Endothelial cell of umbilical vein (primary cell): ENCODE results near the gene VPS35. TPM values are rescaled to one million over a fixed set of nuclear protein-coding genes. Genes with fewer than 3 reads are reported as not detected.

Experiments used
- BruUV-seq: library from RNA; stranded (reverse); fragments of 400-500 nt; replicated peaks from 2 replicates; lab custom pipeline; 2021; lab: Mats Ljungman, UMichigan
- CTCF ChIA-PET: fragments of 300-600, 350-600 bp; sonication (Branson Sonifier 250); formaldehyde crosslinking; loops from one replicate; lab custom pipeline; 2021; ENCODE audit warnings: antibody characterized with exemption, inconsistent platforms; lab: Charles Lee
- POLR2A ChIA-PET: fragments of 300-600, 350-600 bp; sonication (Branson Sonifier 250); formaldehyde crosslinking; loops from one replicate; lab custom pipeline; 2021; ENCODE audit warnings: antibody characterized with exemption, inconsistent platforms; lab: Charles Lee
- DNase-seq: peaks from one replicate; pipeline ENCODE4 v3.0.0-alpha.2; 2011; ENCODE audit warnings: low read depth, low spot score
- FAIRE-seq: peaks from 2 replicates; lab custom pipeline; 2011; peaks lifted over from hg19 to GRCh38; lab: Jason Lieb, UNC
- H2AFZ ChIP-seq: 2 replicates; pipeline ENCODE4 v1.6.0; 2012; ENCODE audit warnings: low read depth, low read length, control low read depth, inconsistent platforms
- H3K27ac ChIP-seq: 2 replicates; pipeline ENCODE4 v1.5.1; 2011; ENCODE audit warnings: low read depth, mild to moderate bottlenecking, control low read depth, low read length, moderate library complexity; ENCODE audit not compliant: insufficient read depth
- H3K27me3 ChIP-seq, 2 experiments: 2 replicates each; pipeline versions ENCODE4 v1.6.0 to v1.6.1; 2011; ENCODE audit warnings: low read length in 2 of 2, mixed read lengths in 1 of 2; ENCODE audit not compliant: control insufficient read depth in 2 of 2, insufficient read depth in 2 of 2
- H3K36me3 ChIP-seq, 2 experiments: 2 replicates in 1 of 2; 3 replicates in 1 of 2; pipeline ENCODE4 v1.5.1; 2011; ENCODE audit warnings: low read length in 2 of 2, mild to moderate bottlenecking in 1 of 2, moderate library complexity in 1 of 2; ENCODE audit not compliant: control insufficient read depth in 2 of 2, insufficient read depth in 2 of 2; ENCODE audit errors: extremely low read depth in 1 of 2
- H3K4me1 ChIP-seq: 3 replicates; pipeline ENCODE4 v1.5.1; 2011; ENCODE audit warnings: mild to moderate bottlenecking, low read length; ENCODE audit not compliant: control insufficient read depth, insufficient read depth; ENCODE audit errors: extremely low read depth
- H3K4me2 ChIP-seq: 2 replicates; pipeline ENCODE4 v1.6.1; 2011; ENCODE audit warnings: low read length, control low read depth, mixed read lengths; ENCODE audit not compliant: insufficient read depth
- H3K4me3 ChIP-seq, 3 experiments: fragments of 200-600 bp in 1 of 3; sonication (generic), shearing (Covaris generic) in 1 of 3; replicated peaks in 1 of 3; 2 replicates each; pipeline ENCODE4 v1.5.1; 2011 to 2016; ENCODE audit warnings: control low read depth in 3 of 3, low read length in 3 of 3, mild to moderate bottlenecking in 2 of 3, inconsistent platforms in 1 of 3, low read depth in 1 of 3, moderate library complexity in 1 of 3; ENCODE audit not compliant: insufficient read depth in 1 of 3
- H3K79me2 ChIP-seq: 2 replicates; pipeline ENCODE4 v1.6.0; 2012; ENCODE audit warnings: low read length, inconsistent platforms; ENCODE audit not compliant: control insufficient read depth, insufficient read depth
- H3K9ac ChIP-seq: replicated peaks from 2 replicates; pipeline ENCODE3; 2011; ENCODE audit warnings: low read length, control low read depth; ENCODE audit not compliant: insufficient read depth; ENCODE audit errors: extremely low read depth
- H3K9me1 ChIP-seq: replicated peaks from 3 replicates; pipeline ENCODE4 v1.6.0; 2011; ENCODE audit warnings: mild to moderate bottlenecking, low read length; ENCODE audit not compliant: control insufficient read depth, insufficient read depth; ENCODE audit errors: extremely low read depth
- H3K9me3 ChIP-seq: replicated peaks from 2 replicates; pipeline ENCODE4 v1.5.1; 2012; ENCODE audit warnings: low read length, inconsistent platforms; ENCODE audit not compliant: control insufficient read depth, insufficient read depth
- H4K20me1 ChIP-seq: replicated peaks from 2 replicates; pipeline ENCODE3; 2011; ENCODE audit warnings: mild to moderate bottlenecking, low read length; ENCODE audit not compliant: control insufficient read depth, insufficient read depth; ENCODE audit errors: extremely low read depth
- EZH2 ChIP-seq: IDR thresholded peaks from 2 replicates; pipeline ENCODE4 v1.6.1; 2012; ENCODE audit warnings: borderline replicate concordance, low read depth, mild to moderate bottlenecking, moderate library complexity, low read length, inconsistent platforms; ENCODE audit not compliant: severe bottlenecking
- FOS ChIP-seq: IDR thresholded peaks from 2 replicates; pipeline ENCODE4 v1.6.1; 2011; ENCODE audit warnings: mild to moderate bottlenecking, low read length, moderate library complexity, borderline replicate concordance; ENCODE audit not compliant: insufficient read depth
- GATA2 ChIP-seq: IDR thresholded peaks from 2 replicates; pipeline ENCODE4 v1.7.0; 2011; ENCODE audit warnings: low read depth, mild to moderate bottlenecking, moderate library complexity, mixed read lengths, low read length; ENCODE audit not compliant: insufficient read length, insufficient read depth
- JUN ChIP-seq: IDR thresholded peaks from 2 replicates; pipeline ENCODE4 v1.6.1; 2011; ENCODE audit warnings: borderline replicate concordance, low read depth; ENCODE audit not compliant: insufficient read length, insufficient read depth
- MYC ChIP-seq: IDR thresholded peaks from one replicate; pipeline ENCODE4 v1.6.1; 2011; ENCODE audit warnings: mild to moderate bottlenecking, low read depth, low read length
- POLR2A ChIP-seq: IDR thresholded peaks from 2 replicates; pipeline ENCODE4 v1.6.1; 2012; ENCODE audit warnings: low read depth, mild to moderate bottlenecking, control low read depth, low read length
- POLR2AphosphoS5 ChIP-seq: IDR thresholded peaks from 2 replicates; pipeline ENCODE4 v1.6.1; 2012; ENCODE audit warnings: low read depth, mild to moderate bottlenecking, control low read depth, low read length, moderate library complexity; ENCODE audit not compliant: insufficient read depth
- dilution Hi-C: fragments of 300-500 bp; cut with MboI; formaldehyde crosslinking; loops from one replicate; pipeline ENCODE4 v1.15.0; 2019; ENCODE audit warnings: low sequenced_read_pairs; ENCODE audit not compliant: extremely low pct_ligation_motif_present
- intact Hi-C: fragments of 100-400 bp; cut with micrococcal nuclease; formaldehyde crosslinking; loops from one replicate; pipeline ENCODE4 v1.10.0; 2022
- polyA plus RNA-seq, 4 experiments: library from polyadenylated mRNA; depleted of rRNA in 3 of 4; stranded (reverse) in 3 of 4; unstranded in 1 of 4; fragments of >200 nt; gene quantifications; 2 replicates each; pipeline versions ENCODE4 v1.2.1 to v1.2.3, GENCODE V29; 2011 to 2012; ENCODE audit warnings: missing spikeins in 1 of 4
- total RNA-seq: library from RNA; stranded (reverse); gene quantifications from 2 replicates; pipeline ENCODE4 v1.2.3, GENCODE V29; 2021
- TF ChIP-seq, protein P1 (sequence below): IDR thresholded peaks from 2 replicates; pipeline ENCODE4 v1.6.1; 2011; ENCODE audit not compliant: insufficient read depth, insufficient read length
- TF ChIP-seq, protein P2 (sequence below), 2 donors: IDR thresholded peaks; 1 replicate in 1 of 2; 2 replicates in 1 of 2; pipeline ENCODE4 v1.5.1; 2011; ENCODE audit warnings: low read length in 2 of 2, mild to moderate bottlenecking in 2 of 2, moderate library complexity in 2 of 2, control low read depth in 1 of 2, inconsistent platforms in 1 of 2, low read depth in 1 of 2; ENCODE audit not compliant: insufficient read depth in 1 of 2; ENCODE audit errors: extremely low read depth in 1 of 2

Gene VPS35
- total and polyA plus RNA-seq, 2 donors (not counting 3 experiments of a cell fraction or from before 2014, with no cell fraction given) = 19.7 to 102 TPM

DNA sequence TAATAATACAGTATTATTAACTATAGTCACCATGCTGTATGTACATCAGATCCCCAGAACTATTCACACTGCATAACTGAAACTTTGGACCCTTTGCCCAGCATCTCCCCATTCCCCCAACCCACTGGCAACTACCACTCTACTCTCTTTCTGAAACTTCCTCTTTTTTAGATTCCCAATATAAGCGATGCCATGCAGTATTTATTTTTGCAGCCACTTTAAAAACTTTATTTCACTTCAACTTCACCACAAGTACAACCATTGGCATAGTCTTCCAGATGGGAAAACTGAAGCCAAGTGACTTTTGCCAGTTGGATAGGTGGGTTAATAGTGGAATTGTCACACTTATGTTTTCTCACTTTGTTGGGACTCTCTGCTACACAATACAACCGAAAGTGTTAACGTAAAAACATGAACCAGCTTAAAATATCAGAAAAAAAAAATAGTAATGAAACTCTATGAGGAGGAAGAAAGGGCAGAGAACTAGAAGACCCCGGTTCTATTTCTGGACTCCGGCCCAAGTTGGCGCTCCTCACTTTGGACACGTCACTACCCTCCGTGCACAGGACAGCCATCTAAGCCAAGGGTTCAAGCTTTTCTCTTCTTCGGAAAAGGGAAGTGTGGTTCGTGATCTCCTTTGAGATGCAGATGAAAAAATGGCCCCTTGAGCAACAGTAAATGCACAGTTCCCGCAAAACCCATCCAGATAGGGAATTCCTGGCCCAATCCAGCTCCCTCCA lies 68.5 kb downstream of the VPS35 start:
- no peaks in the 10 kb centered on the region for H4K20me1 ChIP-seq
- peak overlapping the region; percentile 76 for H3K9ac ChIP-seq
- peak overlapping the region; percentile 62 for H3K27ac ChIP-seq
- FAIRE-seq (peak; percentile 69), DNase-seq (peak; percentile 6)
- peak overlapping the region; percentile 76 to 80 (median 77) for H3K4me3 ChIP-seq
- H3K9me3 ChIP-seq = no peaks in the 10 kb centered on the region
- H3K4me1 ChIP-seq = peaks cover 5% of the 10 kb centered on the region
- H3K4me2 ChIP-seq = peak overlapping the region; percentile 89
- no peaks in the 10 kb centered on the region for H3K9me1 ChIP-seq
- intact Hi-C loops (loop anchor here (2.0 to 10.0 kb wide), 2 partner anchors 68 to 1544 kb away; partner anchors contain the start of genes ORC6 and VPS35), dilution Hi-C loops (no loop called here)
- H2AFZ ChIP-seq = peak overlapping the region; percentile 95
- H3K79me2 ChIP-seq = peaks cover 27% of the 10 kb centered on the region
- TF ChIP-seq MYC = no peak
- TF ChIP-seq POLR2AphosphoS5 = no peak
- BruUV-seq = TSS peak; percentile 52
- H3K27me3 ChIP-seq = no peaks in the 10 kb centered on the region
- ChIA-PET CTCF (interaction anchor here (1.5 kb wide), 1 partner anchor 9 kb away, joined by 6 read pairs; no protein-coding TSS in a partner anchor), POLR2A (interaction anchor here (0.6 kb wide), 1 partner anchor 359 kb away, joined by 5 read pairs; no protein-coding TSS in a partner anchor)
- no peaks in the 10 kb centered on the region for H3K36me3 ChIP-seq

DNA sequence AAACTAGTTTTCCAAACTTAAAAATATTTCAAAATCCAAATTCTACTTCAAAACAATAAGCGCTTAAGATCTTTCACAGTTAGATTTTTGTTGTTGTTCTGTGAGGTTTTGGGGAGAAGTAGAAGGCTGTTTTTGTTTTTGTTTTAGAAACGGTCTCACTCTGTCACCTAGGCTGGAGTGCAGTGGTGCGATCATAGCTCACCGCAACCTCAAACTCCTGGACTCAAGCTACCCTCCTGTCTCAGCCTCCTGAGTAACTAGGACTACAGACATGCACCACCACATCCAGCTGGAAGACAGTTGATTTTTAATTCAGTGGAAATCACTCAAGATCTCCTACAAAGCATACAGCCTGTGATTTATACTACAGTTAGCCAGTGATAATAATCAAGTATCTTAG lies 70.5 kb downstream of the VPS35 start:
- POLR2A ChIA-PET = no interaction called here
- Histone ChIP-seq H3K9me3 (no peaks in the 10 kb centered on the region), H3K79me2 (peaks cover 30% of the 10 kb centered on the region), H3K27me3 (no peaks in the 10 kb centered on the region), H2AFZ (no peak overlapping the region), H3K27ac (no peak overlapping the region), H3K9me1 (no peaks in the 10 kb centered on the region), H3K4me3 (no peak overlapping the region), H3K4me1 (peaks cover 5% of the 10 kb centered on the region), H3K36me3 (no peaks in the 10 kb centered on the region), H4K20me1 (no peaks in the 10 kb centered on the region), H3K9ac (no peak overlapping the region), H3K4me2 (no peak overlapping the region)
- intact Hi-C loops = no loop called here
- FAIRE-seq (no peak), DNase-seq (no peak)
- TF ChIP-seq JUN = no peak
- TF ChIP-seq GATA2 = no peak
- TF ChIP-seq POLR2AphosphoS5 = no peak
- no peak for TF ChIP-seq POLR2A
- no peak for TF ChIP-seq EZH2
- no peak for TF ChIP-seq FOS
- TF ChIP-seq, protein P1, sequence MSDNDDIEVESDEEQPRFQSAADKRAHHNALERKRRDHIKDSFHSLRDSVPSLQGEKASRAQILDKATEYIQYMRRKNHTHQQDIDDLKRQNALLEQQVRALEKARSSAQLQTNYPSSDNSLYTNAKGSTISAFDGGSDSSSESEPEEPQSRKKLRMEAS = no peak
- no peak for TF ChIP-seq MYC
- TF ChIP-seq, protein P2, sequence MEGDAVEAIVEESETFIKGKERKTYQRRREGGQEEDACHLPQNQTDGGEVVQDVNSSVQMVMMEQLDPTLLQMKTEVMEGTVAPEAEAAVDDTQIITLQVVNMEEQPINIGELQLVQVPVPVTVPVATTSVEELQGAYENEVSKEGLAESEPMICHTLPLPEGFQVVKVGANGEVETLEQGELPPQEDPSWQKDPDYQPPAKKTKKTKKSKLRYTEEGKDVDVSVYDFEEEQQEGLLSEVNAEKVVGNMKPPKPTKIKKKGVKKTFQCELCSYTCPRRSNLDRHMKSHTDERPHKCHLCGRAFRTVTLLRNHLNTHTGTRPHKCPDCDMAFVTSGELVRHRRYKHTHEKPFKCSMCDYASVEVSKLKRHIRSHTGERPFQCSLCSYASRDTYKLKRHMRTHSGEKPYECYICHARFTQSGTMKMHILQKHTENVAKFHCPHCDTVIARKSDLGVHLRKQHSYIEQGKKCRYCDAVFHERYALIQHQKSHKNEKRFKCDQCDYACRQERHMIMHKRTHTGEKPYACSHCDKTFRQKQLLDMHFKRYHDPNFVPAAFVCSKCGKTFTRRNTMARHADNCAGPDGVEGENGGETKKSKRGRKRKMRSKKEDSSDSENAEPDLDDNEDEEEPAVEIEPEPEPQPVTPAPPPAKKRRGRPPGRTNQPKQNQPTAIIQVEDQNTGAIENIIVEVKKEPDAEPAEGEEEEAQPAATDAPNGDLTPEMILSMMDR (IDR thresholded peaks at IDR 0.05; ENCODE audit: extremely low read depth in 1 of 2, insufficient read depth in 1 of 2, low read depth in 1 of 2, low read length in 2 of 2) = no peak
- dilution Hi-C loops = no loop called here
- CTCF ChIA-PET = interaction anchor here (0.6 to 1.5 kb wide), 3 partner anchors 11 to 53 kb away, joined by 3 read pairs; no protein-coding TSS in a partner anchor
- BruUV-seq = no TSS peak
